Esophagus mucosa (tissue), 1 donor: ENCODE measurements around the gene CMTM5. TPM values are rescaled to one million over a fixed set of nuclear protein-coding genes. Genes with fewer than 3 reads are reported as not detected.
"Not testable (repeated sequence)": the region's sequence is repeated elsewhere in the genome, so short reads cannot be mapped to it uniquely, and the experiment has no call there.

Experiments
- ATAC-seq: fragments of 200-7000 bp; cut with Tn5 transposase; one replicate; pipeline ENCODE4 v1.9.1; 2020
- total RNA-seq: library from RNA; stranded (reverse); gene quantifications from one replicate; pipeline ENCODE4 v1.2.4, GENCODE V29; 2023
- donor health status: DM: yes; HTN: yes; CAD: no.

Gene CMTM5
- total RNA-seq, 1 donor from 2014 or later, result not detected

GRCh38 chr14:23415821-23416778 lies 39.3 kb downstream of the CMTM5 start:
- no peak for ATAC-seq

GRCh38 chr14:23416801-23417200 lies 40.0 kb downstream of the CMTM5 start:
- no peak for ATAC-seq

- not testable (repeated sequence) for ATAC-seq
Measured at GRCh38 chr14:23417269-23417668, 40.4 kb downstream of the CMTM5 start.

- ATAC-seq, result no peak
Measured at GRCh38 chr14:23418021-23418420, 41.2 kb downstream of the CMTM5 start.

- ATAC-seq, result not testable (repeated sequence)
Measured at GRCh38 chr14:23419646-23420045, 42.8 kb downstream of the CMTM5 start.

GRCh38 chr14:23421594-23421993 lies 44.7 kb downstream of the CMTM5 start:
- no peak for ATAC-seq

GRCh38 chr14:23423657-23424056 lies 46.8 kb downstream of the CMTM5 start:
- ATAC-seq, result no peak

GRCh38 chr14:23425169-23425568 lies 48.3 kb downstream of the CMTM5 start:
- no peak for ATAC-seq

GRCh38 chr14:23425798-23426197 lies 49.0 kb downstream of the CMTM5 start:
- ATAC-seq, result not testable (repeated sequence)

GRCh38 chr14:23428686-23429495 lies 52.0 kb downstream of the CMTM5 start:
- ATAC-seq, result no peak

Other genes starting within 250 kb of the CMTM5 start
- gene SLC7A8, start 193.4 kb upstream of the CMTM5 start, total RNA-seq, result 51.1 TPM
- not detected for gene RNF212B, start 139.1 kb upstream of the CMTM5 start, total RNA-seq
- 9.6 TPM for gene HOMEZ, start 90.9 kb upstream of the CMTM5 start, total RNA-seq
- 5.1 TPM for gene PPP1R3E, start 74.2 kb upstream of the CMTM5 start, total RNA-seq
- gene BCL2L2, start 70.2 kb upstream of the CMTM5 start, total RNA-seq, result 29.1 TPM
- 77.7 TPM for gene PABPN1, start 55.6 kb upstream of the CMTM5 start, total RNA-seq
- 2.0 TPM for gene SLC22A17, start 24.2 kb upstream of the CMTM5 start, total RNA-seq
- 27.6 TPM for gene EFS, start 11.9 kb upstream of the CMTM5 start, total RNA-seq
- not detected for gene IL25, start 4.2 kb upstream of the CMTM5 start, total RNA-seq
- gene MYH6, start 31.2 kb downstream of the CMTM5 start, total RNA-seq, result not detected
- gene MYH7, start 58.6 kb downstream of the CMTM5 start, total RNA-seq, result 0.72 TPM
- 20.4 TPM for gene NGDN, start 92.7 kb downstream of the CMTM5 start, total RNA-seq
- 0.44 TPM for gene ZFHX2, start 174.7 kb downstream of the CMTM5 start, total RNA-seq
- 7.6 TPM for gene THTPA, start 179.2 kb downstream of the CMTM5 start, total RNA-seq
- gene AP1G2, start 190.7 kb downstream of the CMTM5 start, total RNA-seq, result 81.3 TPM
- 0.04 TPM for gene JPH4, start 201.7 kb downstream of the CMTM5 start, total RNA-seq